SH-SY5Y (cell line): ENCODE results near the gene ISCA2.

Experiments
- GATA2 ChIP-seq: IDR thresholded peaks from 2 replicates; pipeline ENCODE4 v1.6.1; 2011; ENCODE audit warnings: mild to moderate bottlenecking, low read depth, low read length
- GATA3 ChIP-seq: IDR thresholded peaks from 2 replicates; pipeline ENCODE4 v1.6.1; 2011; ENCODE audit warnings: low read depth, mild to moderate bottlenecking, low read length, moderate library complexity

Gene ISCA2

DNA sequence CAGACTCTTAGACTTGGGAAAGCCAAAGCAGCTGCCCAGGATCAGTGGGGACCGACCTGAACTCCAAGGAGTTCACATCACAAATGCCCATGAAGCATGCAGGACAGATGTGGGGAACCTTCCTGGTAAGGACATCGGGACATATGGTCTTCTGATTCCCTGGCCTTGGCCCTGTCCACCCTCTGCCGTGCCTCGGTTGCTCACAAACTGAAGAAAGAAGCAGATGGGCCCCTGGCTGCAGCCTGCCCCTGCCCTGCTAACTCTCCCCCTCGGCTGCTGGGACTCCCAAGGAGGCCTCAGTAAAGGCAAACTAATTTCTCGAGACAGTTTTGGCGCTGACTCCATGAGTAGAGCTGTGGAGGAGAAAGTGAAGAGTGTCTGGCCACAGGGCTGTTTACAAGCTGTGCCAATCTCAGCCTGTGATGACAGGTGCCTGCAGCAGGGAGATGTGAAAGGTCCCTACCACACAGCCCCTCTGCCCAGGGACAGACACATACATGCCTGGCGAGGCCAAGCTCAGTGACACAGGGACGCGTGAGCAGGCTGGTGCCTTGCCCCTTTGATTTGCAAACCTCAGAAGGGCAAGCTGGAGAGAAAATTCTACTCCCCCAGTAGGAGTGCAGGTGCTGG lies 48.6 kb downstream of the ISCA2 start:
- TF ChIP-seq GATA2, result no peak
- no peak for TF ChIP-seq GATA3

DNA sequence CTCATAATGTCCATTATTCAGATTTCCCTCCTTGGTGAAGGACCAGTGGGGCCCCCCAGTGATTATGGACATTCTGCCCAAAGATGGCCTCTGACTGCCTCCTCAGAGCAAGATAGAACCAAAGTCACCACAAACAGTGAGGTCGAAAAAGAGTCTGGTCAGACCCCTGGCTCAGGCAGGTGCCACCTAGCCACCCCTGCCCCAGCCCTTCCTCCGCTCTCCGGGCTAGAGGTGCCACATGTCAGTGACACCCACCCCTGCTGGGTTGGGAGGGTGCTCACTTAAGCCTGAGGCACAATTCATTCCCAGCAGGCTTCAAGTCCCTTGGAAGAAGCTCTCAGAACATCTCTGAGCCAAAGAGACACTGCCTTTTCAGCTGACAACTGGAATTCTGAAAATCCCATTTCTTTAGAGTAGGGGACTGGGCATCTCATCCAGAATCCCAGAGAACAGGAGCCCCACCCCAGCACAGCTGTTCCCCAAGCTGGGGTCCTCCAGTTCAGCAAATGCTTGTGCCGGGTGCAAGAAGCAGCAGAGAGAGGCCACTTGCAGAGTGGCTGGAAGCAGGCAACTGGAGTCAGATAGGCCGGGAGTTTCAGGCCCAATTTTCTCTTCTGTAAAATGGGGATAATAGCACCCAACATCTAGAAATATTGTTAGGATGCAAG lies 50.3 kb downstream of the ISCA2 start:
- TF ChIP-seq GATA3, result no peak
- no peak for TF ChIP-seq GATA2

DNA sequence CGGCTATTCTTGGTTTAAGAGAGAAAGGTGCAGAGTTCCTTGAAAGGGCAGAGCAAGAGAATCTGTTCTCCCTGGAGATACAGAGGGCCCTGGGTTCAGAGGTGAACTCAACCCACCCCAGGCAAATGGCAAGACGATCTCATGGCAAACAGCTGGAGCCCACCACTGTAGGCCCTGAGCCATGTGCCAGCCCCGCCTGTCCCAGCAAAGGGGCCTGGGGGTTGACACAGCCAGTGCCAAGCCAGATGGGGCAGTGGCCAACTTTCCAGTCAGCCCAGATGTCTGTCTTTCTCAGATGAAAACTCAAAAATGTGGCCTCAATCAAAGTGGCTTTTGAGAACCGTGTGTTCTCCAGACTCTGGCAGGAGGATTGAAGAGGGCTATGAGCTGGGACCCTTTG lies 51.8 kb downstream of the ISCA2 start:
- TF ChIP-seq GATA2 (no peak), GATA3 (no peak)

DNA sequence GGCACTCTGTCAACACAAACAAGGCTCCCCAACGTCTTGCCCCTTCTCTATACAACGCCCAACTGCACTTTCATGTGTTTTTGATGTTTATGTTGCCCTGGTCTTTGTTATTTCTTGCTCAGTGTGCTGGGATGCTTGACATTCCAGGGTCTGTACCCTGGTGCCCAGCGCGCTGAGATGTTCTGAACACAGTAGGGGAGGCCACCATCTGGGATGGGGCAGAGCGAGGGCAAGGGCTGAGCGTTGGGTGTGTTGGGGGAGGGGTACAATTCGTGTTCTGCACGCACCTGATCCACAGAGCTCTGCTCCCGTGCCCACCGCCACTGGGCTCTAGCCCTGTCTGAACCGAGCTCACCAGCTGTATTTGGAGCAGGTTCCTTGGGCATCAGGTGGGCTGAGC lies 52.9 kb downstream of the ISCA2 start:
- TF ChIP-seq GATA2 (no peak), GATA3 (no peak)
